ENCODE data around the gene PELI3. TPM values are rescaled to one million over a fixed set of nuclear protein-coding genes. Genes with fewer than 3 reads are reported as not detected.
"Not testable (repeated sequence)": the region's sequence is repeated elsewhere in the genome, so short reads cannot be mapped to it uniquely, and the experiment has no call there.

Gene PELI3
- total RNA-seq, 2 donors from 2014 or later: 29.1 to 47.1 TPM

GRCh38 chr11:66420671-66421476, 45.8 kb upstream of the PELI3 start, which contains the start of gene NPAS4:
Gene NPAS4 (plus strand): TSS chr11:66421035. CDS start chr11:66421180, 145 bp downstream.
- peak within 1 kb of the TSS; percentile 54 for H3K4me3 ChIP-seq
- ATAC-seq (ENCODE audit: insufficient number of reproducible peaks, low FRiP score, low read depth): no peak
- peaks cover 12% of the 10 kb centered on the region for H3K36me3 ChIP-seq
- TF ChIP-seq, protein P1, sequence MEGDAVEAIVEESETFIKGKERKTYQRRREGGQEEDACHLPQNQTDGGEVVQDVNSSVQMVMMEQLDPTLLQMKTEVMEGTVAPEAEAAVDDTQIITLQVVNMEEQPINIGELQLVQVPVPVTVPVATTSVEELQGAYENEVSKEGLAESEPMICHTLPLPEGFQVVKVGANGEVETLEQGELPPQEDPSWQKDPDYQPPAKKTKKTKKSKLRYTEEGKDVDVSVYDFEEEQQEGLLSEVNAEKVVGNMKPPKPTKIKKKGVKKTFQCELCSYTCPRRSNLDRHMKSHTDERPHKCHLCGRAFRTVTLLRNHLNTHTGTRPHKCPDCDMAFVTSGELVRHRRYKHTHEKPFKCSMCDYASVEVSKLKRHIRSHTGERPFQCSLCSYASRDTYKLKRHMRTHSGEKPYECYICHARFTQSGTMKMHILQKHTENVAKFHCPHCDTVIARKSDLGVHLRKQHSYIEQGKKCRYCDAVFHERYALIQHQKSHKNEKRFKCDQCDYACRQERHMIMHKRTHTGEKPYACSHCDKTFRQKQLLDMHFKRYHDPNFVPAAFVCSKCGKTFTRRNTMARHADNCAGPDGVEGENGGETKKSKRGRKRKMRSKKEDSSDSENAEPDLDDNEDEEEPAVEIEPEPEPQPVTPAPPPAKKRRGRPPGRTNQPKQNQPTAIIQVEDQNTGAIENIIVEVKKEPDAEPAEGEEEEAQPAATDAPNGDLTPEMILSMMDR (IDR thresholded peaks at IDR 0.05): no peak
- H3K27ac ChIP-seq: peak within 1 kb of the TSS in 1 of 2 donors; percentile 49
- peaks cover 32 to 45% of the 10 kb centered on the region in 2 donors for H3K4me1 ChIP-seq (ENCODE audit: control insufficient read depth in 1 of 2, low read depth in 2 of 2)
- DNase-seq (ENCODE audit: low spot score): no peak
- no peaks in the 10 kb centered on the region for H3K9me3 ChIP-seq
- H3K27me3 ChIP-seq (replicated peaks; ENCODE audit: insufficient read depth): no peaks in the 10 kb centered on the region

DNA sequence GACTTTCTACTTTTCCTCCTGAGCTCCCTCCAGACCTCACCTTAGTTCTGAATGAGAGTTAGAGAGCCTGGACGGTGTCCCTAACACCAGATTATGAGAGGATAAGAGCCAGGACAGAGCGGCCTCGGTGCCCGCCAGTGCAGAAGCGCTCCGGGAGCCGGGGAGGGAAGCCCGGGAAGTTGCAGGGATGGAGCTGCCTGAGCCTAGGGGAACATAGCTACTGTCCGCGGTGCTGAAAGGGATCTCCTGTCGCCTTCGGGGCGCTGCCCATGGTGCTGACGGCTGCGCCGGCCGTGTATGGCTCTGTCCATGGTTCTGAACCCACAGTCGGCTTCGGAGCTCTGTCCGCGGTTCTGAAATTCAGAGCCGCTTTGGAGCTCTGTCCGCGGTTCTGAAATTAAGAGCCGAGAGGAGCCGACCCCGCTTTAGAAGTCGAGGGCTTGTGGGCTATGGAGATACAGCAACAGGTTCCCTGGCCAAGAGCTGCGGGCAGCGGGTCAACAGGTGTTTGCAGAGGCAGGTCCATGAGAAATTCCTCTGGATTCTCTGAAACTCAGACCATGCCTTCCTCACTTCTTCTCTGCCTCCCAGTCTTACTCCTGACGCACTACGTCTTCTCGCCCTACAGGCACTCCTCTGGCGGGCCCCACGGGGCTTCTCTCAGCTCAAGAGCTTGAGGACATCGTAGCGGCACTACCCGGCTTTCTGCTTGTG, 45.1 kb upstream of the PELI3 start:
- ATAC-seq (ENCODE audit: insufficient number of reproducible peaks, low FRiP score, low read depth) (peak; percentile 40), DNase-seq (ENCODE audit: low spot score) (peak; percentile 74)
- peaks cover 12% of the 10 kb centered on the region for H3K36me3 ChIP-seq
- H3K27ac ChIP-seq: peak overlapping the region in 1 of 2 donors; percentile 49
- TF ChIP-seq, protein P1 (IDR thresholded peaks at IDR 0.05): no peak
- no peaks in the 10 kb centered on the region for H3K9me3 ChIP-seq
- no peaks in the 10 kb centered on the region for H3K27me3 ChIP-seq (replicated peaks; ENCODE audit: insufficient read depth)
- H3K4me3 ChIP-seq: peak overlapping the region; percentile 54
- peaks cover 32 to 45% of the 10 kb centered on the region in 2 donors for H3K4me1 ChIP-seq (ENCODE audit: control insufficient read depth in 1 of 2, low read depth in 2 of 2)

- H3K27me3 ChIP-seq (replicated peaks; ENCODE audit: insufficient read depth): no peaks in the 10 kb centered on the region
- no peak overlapping the region for H3K4me3 ChIP-seq
- peaks cover under 1 to 1% of the 10 kb centered on the region in 2 donors for H3K4me1 ChIP-seq (ENCODE audit: control insufficient read depth in 1 of 2, low read depth in 2 of 2)
- no peak overlapping the region for H3K27ac ChIP-seq
- peaks cover 12% of the 10 kb centered on the region for H3K36me3 ChIP-seq
- TF ChIP-seq, protein P1 (IDR thresholded peaks at IDR 0.05): no peak
- DNase-seq (ENCODE audit: low spot score): no peak
- H3K9me3 ChIP-seq: no peaks in the 10 kb centered on the region
- ATAC-seq (ENCODE audit: insufficient number of reproducible peaks, low FRiP score, low read depth): no peak
These were observed 40.4 kb upstream of the PELI3 start for GRCh38 chr11:66426314-66426713.

- no peak overlapping the region for H3K27ac ChIP-seq
- H3K36me3 ChIP-seq: peaks cover 10% of the 10 kb centered on the region
- no peaks in the 10 kb centered on the region for H3K27me3 ChIP-seq (replicated peaks; ENCODE audit: insufficient read depth)
- H3K4me3 ChIP-seq: no peak overlapping the region
- no peaks in the 10 kb centered on the region for H3K9me3 ChIP-seq
- H3K4me1 ChIP-seq (ENCODE audit: control insufficient read depth in 1 of 2, low read depth in 2 of 2): no peaks in the 10 kb centered on the region
- no peak for DNase-seq (ENCODE audit: low spot score)
- TF ChIP-seq, protein P1 (IDR thresholded peaks at IDR 0.05): no peak
- no peak for ATAC-seq (ENCODE audit: insufficient number of reproducible peaks, low FRiP score, low read depth)
These were observed 37.8 kb upstream of the PELI3 start for GRCh38 chr11:66428933-66429332.

- Histone ChIP-seq H3K27ac (no peak overlapping the region), H3K4me3 (no peak overlapping the region), H3K27me3 (replicated peaks; ENCODE audit: insufficient read depth) (no peaks in the 10 kb centered on the region), H3K9me3 (no peaks in the 10 kb centered on the region), H3K36me3 (peaks cover 2% of the 10 kb centered on the region), H3K4me1 (ENCODE audit: control insufficient read depth in 1 of 2, low read depth in 2 of 2) (no peaks in the 10 kb centered on the region)
- TF ChIP-seq, protein P1 (IDR thresholded peaks at IDR 0.05): peak; percentile 85
- peak; percentile 22 for DNase-seq (ENCODE audit: low spot score)
- peak; percentile 20 for ATAC-seq (ENCODE audit: insufficient number of reproducible peaks, low FRiP score, low read depth)
These were observed 36.6 kb upstream of the PELI3 start for GRCh38 chr11:66429983-66430602.

DNA sequence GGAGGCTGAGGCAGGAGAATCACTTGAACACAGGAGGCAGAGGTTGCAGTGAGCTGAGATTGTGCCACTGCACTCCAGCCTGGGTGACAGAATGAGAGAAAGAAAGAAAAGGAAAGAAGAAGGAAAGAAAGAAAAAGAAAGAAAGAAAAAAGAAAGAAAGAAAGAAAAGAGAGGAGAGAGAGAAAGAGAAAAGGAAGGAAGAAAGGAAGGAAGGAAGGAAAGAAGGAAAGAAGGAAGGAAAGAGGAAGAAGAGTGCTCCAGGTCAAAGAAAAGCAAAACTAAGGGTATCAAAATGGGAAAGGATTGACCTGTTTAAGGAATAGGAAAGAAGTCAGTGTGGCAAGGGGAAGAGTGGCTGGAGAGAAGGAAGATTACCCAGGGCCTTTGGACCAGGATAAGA, 35.4 kb upstream of the PELI3 start:
- H3K36me3 ChIP-seq: peaks cover 13% of the 10 kb centered on the region
- DNase-seq (ENCODE audit: low spot score); ATAC-seq (ENCODE audit: insufficient number of reproducible peaks, low FRiP score, low read depth); H3K4me1 ChIP-seq (ENCODE audit: control insufficient read depth in 1 of 2, low read depth in 2 of 2); H3K27ac ChIP-seq; H3K4me3 ChIP-seq; H3K27me3 ChIP-seq (replicated peaks; ENCODE audit: insufficient read depth); H3K9me3 ChIP-seq: not testable (repeated sequence)

DNA sequence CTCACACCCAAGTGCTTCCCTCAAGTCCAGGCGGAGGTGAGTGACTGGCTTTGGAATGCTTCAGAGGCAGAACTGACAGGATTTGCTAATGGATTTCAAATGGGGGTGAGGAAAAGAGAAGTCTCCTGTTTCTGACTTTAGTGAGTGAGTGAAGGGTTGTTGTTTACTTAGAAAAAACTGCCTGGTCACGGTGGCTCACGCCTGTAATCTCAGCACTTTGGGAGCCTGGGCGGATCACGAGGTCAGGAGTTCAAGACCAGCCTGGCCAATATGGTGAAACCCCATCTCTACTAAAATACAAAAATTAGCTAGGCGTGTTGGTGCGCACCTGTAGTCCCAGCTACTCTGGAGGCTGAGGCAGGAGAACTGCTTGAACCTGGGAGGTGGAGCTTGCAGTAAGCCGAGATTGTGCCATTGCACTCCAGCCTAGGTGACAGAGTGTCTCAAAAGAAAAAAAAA, 34.8 kb upstream of the PELI3 start:
- H3K4me3 ChIP-seq; H3K27ac ChIP-seq; H3K4me1 ChIP-seq (ENCODE audit: control insufficient read depth in 1 of 2, low read depth in 2 of 2); H3K9me3 ChIP-seq; ATAC-seq (ENCODE audit: insufficient number of reproducible peaks, low FRiP score, low read depth); H3K27me3 ChIP-seq (replicated peaks; ENCODE audit: insufficient read depth); DNase-seq (ENCODE audit: low spot score): not testable (repeated sequence)
- peaks cover 19% of the 10 kb centered on the region for H3K36me3 ChIP-seq
